ENCODE measurements around the gene PTPRH. TPM values are rescaled to one million over a fixed set of nuclear protein-coding genes. Genes with fewer than 3 reads are reported as not detected.

The PTPRH gene
- total and polyA plus RNA-seq, 9 of the 15 experiments (the other 6 are each of a cell fraction or from before 2014, with no cell fraction given) = 0.87 to 34.3 (median 22.7) TPM

- TF ChIP-seq SNRNP70 (optimal IDR thresholded peaks at IDR 0.05; ENCODE audit: low read depth, low read length) (no peak), PHF20 (IDR thresholded peaks at IDR 0.05; ENCODE audit: partially characterized antibody) (peak; percentile 96), GABPA (tag; conservative IDR thresholded peaks at IDR 0.05; ENCODE audit: low read depth) (peak; percentile 90)
These were observed 57.3 kb downstream of the PTPRH start (continued) for GRCh38 chr19:55152017-55152416.

GRCh38 chr19:55149078-55150003, 60.0 kb downstream of the PTPRH start, which contains the start of gene TNNT1:
Gene TNNT1, minus strand, starts transcription at chr19:55149206. Its CDS starts 2,049 bp downstream, at chr19:55147157.
- no peak within 1 kb of the TSS; the same call in 2 of the 3 replicates for H3K27ac ChIP-seq (ENCODE audit: extremely low read depth, low read depth, low read length)
- 51% methylated on average over 13 of the region's 18 CpGs for WGBS (ENCODE audit: insufficient coverage, low coverage, missing lambda C conversion rate)
- TF ChIP-seq, protein P1, sequence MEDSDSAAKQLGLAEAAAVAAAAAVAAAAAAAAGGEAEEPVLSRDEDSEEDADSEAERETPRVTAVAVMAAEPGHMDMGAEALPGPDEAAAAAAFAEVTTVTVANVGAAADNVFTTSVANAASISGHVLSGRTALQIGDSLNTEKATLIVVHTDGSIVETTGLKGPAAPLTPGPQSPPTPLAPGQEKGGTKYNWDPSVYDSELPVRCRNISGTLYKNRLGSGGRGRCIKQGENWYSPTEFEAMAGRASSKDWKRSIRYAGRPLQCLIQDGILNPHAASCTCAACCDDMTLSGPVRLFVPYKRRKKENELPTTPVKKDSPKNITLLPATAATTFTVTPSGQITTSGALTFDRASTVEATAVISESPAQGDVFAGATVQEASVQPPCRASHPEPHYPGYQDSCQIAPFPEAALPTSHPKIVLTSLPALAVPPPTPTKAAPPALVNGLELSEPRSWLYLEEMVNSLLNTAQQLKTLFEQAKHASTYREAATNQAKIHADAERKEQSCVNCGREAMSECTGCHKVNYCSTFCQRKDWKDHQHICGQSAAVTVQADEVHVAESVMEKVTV (CRISPR knock-in tag; IDR thresholded peaks at IDR 0.05) = no peak
- TF ChIP-seq KDM1A (IDR thresholded peaks at IDR 0.05) (peak in 1 of 2 experiments; percentile 43; a peak in 1 of 4 replicates), ZKSCAN1 (IDR thresholded peaks at IDR 0.05; ENCODE audit: low read depth, low read length) (peak; percentile 98)
- intact Hi-C loops (cut with micrococcal nuclease) = loop anchor here (10.0 kb wide), 2 partner anchors 355 to 485 kb away; no protein-coding TSS in a partner anchor
- no peaks in the 10 kb centered on the region for H4K20me1 ChIP-seq (replicated peaks; ENCODE audit: control insufficient read depth, insufficient read depth, low read length)
- CTCF ChIA-PET (ENCODE audit: low intra/inter-chr PET ratio) = no interaction called here
- H3K9ac ChIP-seq (ENCODE audit: insufficient read depth in 1 of 2, low read depth in 2 of 2, low read length in 2 of 2) = no peak within 1 kb of the TSS
- no peaks in the 10 kb centered on the region for H3K9me1 ChIP-seq (ENCODE audit: control insufficient read depth, insufficient read depth, low read length)
- POLR2A ChIA-PET = no interaction called here
- no peak within 1 kb of the TSS for H2AFZ ChIP-seq (ENCODE audit: low read depth, low read length)
- H3K9me3 ChIP-seq (replicated peaks; ENCODE audit: control insufficient read depth, insufficient read depth, low read depth, low read length) = no peaks in the 10 kb centered on the region; the same call in 1 of the 2 replicates
- in situ Hi-C loops (cut with MboI) = loop anchor here (25.0 kb wide), 2 partner anchors 488 to 988 kb away; partner anchors contain the start of genes CCDC106, ZNF444, ZNF580 and ZNF581
- BruUV-seq (replicated peaks) = no TSS peak
- peaks cover 23% of the 10 kb centered on the region; the same call in 2 of the 3 replicates for H3K36me3 ChIP-seq (ENCODE audit: control insufficient read depth, insufficient read depth, low read length)
- peaks cover 21 to 53% of the 10 kb centered on the region in 2 experiments for H3K4me1 ChIP-seq (replicated peaks in 1 of 2; ENCODE audit: control insufficient read depth in 2 of 2, insufficient read depth in 2 of 2, low read length in 2 of 2)
- no peak within 1 kb of the TSS for H3K4me2 ChIP-seq (ENCODE audit: insufficient read depth, low read length)
- ATAC-seq (no peak), DNase-seq (ENCODE audit: extremely low read depth in 1 of 4, low spot score in 3 of 4) (peak in 1 of 4 experiments; percentile 10), FAIRE-seq (no peak)
- H3K79me2 ChIP-seq (ENCODE audit: control insufficient read depth, insufficient read depth, low read length) = peaks cover 16% of the 10 kb centered on the region
- H3K4me3 ChIP-seq = no peak within 1 kb of the TSS
- H3K27me3 ChIP-seq (ENCODE audit: control insufficient read depth in 2 of 2, insufficient read depth in 2 of 2, low read length in 2 of 2) = no peaks in the 10 kb centered on the region

Data from K562 (cell line).